H1 (cell line): ENCODE data around the gene VIPR1.

Source experiments
- CREB1 ChIP-seq: IDR thresholded peaks from 2 replicates; pipeline ENCODE4 v1.6.1; 2012; ENCODE audit warnings: inconsistent platforms
- EZH2 ChIP-seq: fragments of 200-600 bp; sonication (generic); IDR thresholded peaks from 2 replicates; pipeline ENCODE4 v1.7.1; 2012; ENCODE audit warnings: low read depth, mild to moderate bottlenecking, moderate library complexity, low read length, inconsistent platforms; ENCODE audit not compliant: severe bottlenecking
- HDAC2 ChIP-seq, 2 experiments: fragments of 300-600 bp in 1 of 2; sonication (generic) in 1 of 2; IDR thresholded peaks; 2 replicates each; pipeline ENCODE4 v1.6.1; 2011 to 2012; ENCODE audit warnings: low read depth in 2 of 2, low read length in 2 of 2, mild to moderate bottlenecking in 2 of 2, moderate library complexity in 2 of 2, borderline replicate concordance in 1 of 2, inconsistent platforms in 1 of 2
- KDM1A ChIP-seq: fragments of 200-600, 300-600 bp; sonication (generic); IDR thresholded peaks from 2 replicates; pipeline ENCODE4 v1.7.1; 2016; ENCODE audit warnings: mild to moderate bottlenecking, low read length, borderline replicate concordance
- POLR2AphosphoS5 ChIP-seq: IDR thresholded peaks from 2 replicates; pipeline ENCODE4 v1.6.1; 2011; ENCODE audit warnings: low read depth, low read length
- RAD21 ChIP-seq, 2 experiments: IDR thresholded peaks in 1 of 2; conservative IDR thresholded peaks in 1 of 2; 2 replicates each; pipeline ENCODE4 v1.6.1; 2011; ENCODE audit warnings: low read depth in 2 of 2, low read length in 2 of 2, improper control_type of control experiment in 1 of 2, inconsistent platforms in 1 of 2, mild to moderate bottlenecking in 1 of 2, moderate library complexity in 1 of 2
- SIN3A ChIP-seq, 2 experiments: IDR thresholded peaks in 1 of 2; conservative IDR thresholded peaks in 1 of 2; 2 replicates each; pipeline ENCODE4 v1.6.1; 2011 to 2012; ENCODE audit warnings: low read length in 2 of 2, improper control_type of control experiment in 1 of 2, low read depth in 1 of 2, mild to moderate bottlenecking in 1 of 2
- SUZ12 ChIP-seq: fragments of 200-600 bp; sonication (generic); IDR thresholded peaks from 2 replicates; pipeline ENCODE4 v1.6.1; 2012; ENCODE audit warnings: mild to moderate bottlenecking, inconsistent platforms, low read length, moderate library complexity, mixed read lengths
- TAF1 ChIP-seq: IDR thresholded peaks from 2 replicates; pipeline ENCODE4 v1.6.1; 2011; ENCODE audit warnings: mild to moderate bottlenecking, low read depth, low read length
- TBP ChIP-seq: IDR thresholded peaks from 2 replicates; pipeline ENCODE4 v1.6.1; 2011; ENCODE audit warnings: low read depth, low read length, improper control_type of control experiment
- ZNF274 ChIP-seq: IDR thresholded peaks from 2 replicates; pipeline ENCODE4 v1.7.0; 2012; ENCODE audit warnings: low read length, borderline replicate concordance; ENCODE audit errors: extremely low read depth
- TF ChIP-seq, protein P1 (sequence below), 3 experiments: IDR thresholded peaks; 1 replicate in 2 of 3; 2 replicates in 1 of 3; pipeline versions ENCODE4 v1.5.1 to v1.6.1; 2011; ENCODE audit warnings: low read length in 3 of 3, mild to moderate bottlenecking in 3 of 3, inconsistent platforms in 2 of 3, low read depth in 1 of 3, moderate library complexity in 1 of 3; ENCODE audit not compliant: insufficient read depth in 1 of 3; ENCODE audit errors: control extremely low read depth in 1 of 3
- TF ChIP-seq, protein P2 (sequence below): IDR thresholded peaks from 2 replicates; pipeline ENCODE4 v1.6.1; 2012; ENCODE audit warnings: inconsistent platforms

DNA sequence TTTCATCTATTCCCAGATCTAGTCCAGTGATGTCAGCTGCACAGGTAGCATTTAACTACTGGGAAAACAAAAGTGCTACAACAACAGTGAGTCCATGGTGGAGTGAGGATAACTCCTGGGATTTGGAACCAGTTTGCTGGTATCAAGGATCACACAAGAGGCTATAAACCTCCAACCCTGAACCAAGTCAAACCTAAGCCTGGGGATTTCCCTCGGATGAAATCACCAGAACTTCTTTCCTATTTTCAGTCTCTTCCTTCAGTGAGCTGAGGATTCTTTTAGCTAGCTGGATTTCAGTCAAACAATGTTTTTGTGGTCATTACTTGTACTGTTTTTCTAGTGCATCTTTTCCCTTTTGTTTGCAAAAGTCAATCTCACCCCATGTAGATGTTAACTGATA lies 47.8 kb downstream of the VIPR1 start:
- TF ChIP-seq POLR2AphosphoS5 (no peak), TBP (no peak), TAF1 (no peak), SIN3A (conservative IDR thresholded peaks at IDR 0.05 in 1 of 2, IDR thresholded peaks at IDR 0.05 in 1 of 2; ENCODE audit: low read depth in 1 of 2, low read length in 2 of 2) (no peak), CREB1 (no peak), HDAC2 (IDR thresholded peaks at IDR 0.05; ENCODE audit: borderline replicate concordance in 1 of 2, low read depth in 2 of 2, low read length in 2 of 2) (no peak), ZNF274 (no peak), SUZ12 (no peak), KDM1A (no peak), RAD21 (IDR thresholded peaks at IDR 0.05 in 1 of 2, conservative IDR thresholded peaks at IDR 0.05 in 1 of 2; ENCODE audit: low read depth in 2 of 2, low read length in 2 of 2) (no peak), EZH2 (no peak)
- TF ChIP-seq, protein P1, sequence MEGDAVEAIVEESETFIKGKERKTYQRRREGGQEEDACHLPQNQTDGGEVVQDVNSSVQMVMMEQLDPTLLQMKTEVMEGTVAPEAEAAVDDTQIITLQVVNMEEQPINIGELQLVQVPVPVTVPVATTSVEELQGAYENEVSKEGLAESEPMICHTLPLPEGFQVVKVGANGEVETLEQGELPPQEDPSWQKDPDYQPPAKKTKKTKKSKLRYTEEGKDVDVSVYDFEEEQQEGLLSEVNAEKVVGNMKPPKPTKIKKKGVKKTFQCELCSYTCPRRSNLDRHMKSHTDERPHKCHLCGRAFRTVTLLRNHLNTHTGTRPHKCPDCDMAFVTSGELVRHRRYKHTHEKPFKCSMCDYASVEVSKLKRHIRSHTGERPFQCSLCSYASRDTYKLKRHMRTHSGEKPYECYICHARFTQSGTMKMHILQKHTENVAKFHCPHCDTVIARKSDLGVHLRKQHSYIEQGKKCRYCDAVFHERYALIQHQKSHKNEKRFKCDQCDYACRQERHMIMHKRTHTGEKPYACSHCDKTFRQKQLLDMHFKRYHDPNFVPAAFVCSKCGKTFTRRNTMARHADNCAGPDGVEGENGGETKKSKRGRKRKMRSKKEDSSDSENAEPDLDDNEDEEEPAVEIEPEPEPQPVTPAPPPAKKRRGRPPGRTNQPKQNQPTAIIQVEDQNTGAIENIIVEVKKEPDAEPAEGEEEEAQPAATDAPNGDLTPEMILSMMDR (IDR thresholded peaks at IDR 0.05; ENCODE audit: control extremely low read depth in 1 of 3, insufficient read depth in 1 of 3, low read depth in 1 of 3, low read length in 3 of 3), result no peak
- TF ChIP-seq, protein P2, sequence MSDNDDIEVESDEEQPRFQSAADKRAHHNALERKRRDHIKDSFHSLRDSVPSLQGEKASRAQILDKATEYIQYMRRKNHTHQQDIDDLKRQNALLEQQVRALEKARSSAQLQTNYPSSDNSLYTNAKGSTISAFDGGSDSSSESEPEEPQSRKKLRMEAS, result no peak
